Stimulated activated CD8-positive, alpha-beta memory T cell treated with anti-CD3 and anti-CD28 coated beads, Interleukin-15, amount 100 ng/mL, for 4 hours (primary cell): ENCODE results near the gene CTDNEP1.
A peak's percentile ranks its signal among the peaks of the same experiment; 100 is the strongest.

ENCODE experiments used
- DNase-seq, 2 donors: peaks; one replicate each; pipeline ENCODE4 v3.0.0-alpha.2; 2020; ENCODE audit warnings: low read depth in 2 of 2

The CTDNEP1 gene

DNA sequence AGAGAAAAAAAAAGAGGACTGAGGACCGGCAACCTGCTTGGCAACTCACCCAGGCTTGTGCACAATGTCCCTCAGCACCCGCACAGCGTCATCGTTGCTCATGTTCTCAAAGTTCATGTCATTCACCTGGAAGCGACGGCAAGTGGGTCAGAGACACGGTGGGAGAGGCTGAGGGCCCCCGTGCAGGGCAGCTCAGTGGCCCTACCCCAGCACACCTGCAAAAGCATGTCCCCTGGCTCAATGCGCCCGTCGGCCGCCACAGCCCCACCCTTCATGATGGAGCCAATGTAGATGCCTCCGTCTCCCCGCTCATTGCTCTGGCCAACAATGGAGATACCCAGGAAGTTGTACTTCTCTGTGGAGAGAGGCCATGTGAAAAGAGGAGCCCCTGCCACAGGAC lies 22.6 kb downstream of the CTDNEP1 start:
- DNase-seq, result no peak

DNA sequence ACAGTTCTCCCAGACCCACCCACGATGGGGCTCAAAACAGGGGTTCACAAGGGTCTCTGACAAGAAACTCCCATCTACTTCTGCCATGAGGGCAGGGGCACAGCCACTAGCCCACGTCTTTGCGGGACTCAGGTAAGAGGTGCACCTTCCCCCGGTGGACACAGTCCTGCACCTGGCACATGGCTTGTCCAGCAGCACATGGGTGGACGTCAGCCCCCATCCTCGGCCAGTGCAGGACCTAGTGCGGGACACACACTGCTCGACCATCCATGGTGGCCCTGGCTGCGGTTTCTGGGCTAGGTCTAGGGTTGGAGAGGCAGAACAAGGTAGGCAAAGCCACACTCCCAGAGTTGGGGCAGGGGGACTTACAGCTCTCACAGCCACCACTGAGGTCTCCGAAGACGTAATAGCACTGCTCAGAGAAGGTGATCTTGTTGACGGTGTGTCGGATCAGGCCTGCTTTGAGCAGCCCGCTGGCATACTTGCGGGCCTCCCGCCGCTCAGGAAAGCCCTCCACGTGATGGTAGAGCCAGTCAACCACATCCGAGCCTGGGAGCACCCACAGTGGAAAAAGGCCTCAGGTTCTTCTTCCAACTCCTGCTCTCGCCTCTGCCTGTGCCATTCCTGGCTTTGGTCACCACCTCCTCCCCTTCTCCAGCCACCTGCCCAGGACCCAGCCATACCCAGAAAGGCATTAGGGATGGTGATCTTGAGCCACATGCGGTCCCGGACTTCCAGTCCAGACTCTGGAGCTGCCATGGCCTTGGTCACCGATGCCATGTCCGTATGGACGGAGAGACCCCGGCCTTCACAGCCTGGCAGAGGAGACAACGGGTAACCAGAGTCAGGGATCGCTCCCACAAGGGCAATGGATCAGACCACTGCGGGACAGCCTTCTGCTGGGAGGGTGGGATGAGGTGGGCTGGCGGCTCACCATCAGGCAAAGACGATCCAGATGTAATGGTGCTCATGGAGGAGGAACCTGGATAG lies 24.5 kb downstream of the CTDNEP1 start:
- DNase-seq, result no peak

DNA sequence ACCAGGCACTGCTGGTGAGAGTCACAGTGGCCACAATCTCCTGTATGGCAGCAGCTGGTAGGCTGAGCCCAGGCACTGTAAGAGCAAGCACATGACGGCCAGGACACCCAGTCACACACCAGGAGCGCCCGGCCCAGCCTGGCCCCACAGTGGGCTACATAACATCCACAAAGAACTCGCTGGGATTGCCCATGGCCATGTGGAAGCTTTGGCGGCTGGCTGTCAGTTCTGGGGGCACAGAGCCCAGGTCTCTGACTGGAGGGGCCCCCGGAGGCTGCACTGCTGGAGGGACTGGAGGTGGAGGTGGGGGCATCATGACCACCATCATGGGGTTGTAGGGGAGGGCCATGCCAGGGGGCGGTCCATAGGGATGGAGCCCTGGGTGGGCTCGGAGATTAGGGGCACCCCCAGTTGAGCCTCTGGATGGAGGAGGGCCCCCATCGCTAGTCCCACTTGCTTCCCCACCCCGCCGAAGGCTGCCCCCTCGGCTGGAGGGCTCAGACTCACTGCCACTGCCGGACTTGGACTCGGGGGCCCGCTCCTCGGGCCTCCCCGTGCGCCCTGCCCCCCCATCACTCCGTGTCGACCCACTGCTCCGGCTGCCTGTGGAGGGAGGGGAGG lies 25.7 kb downstream of the CTDNEP1 start:
- DNase-seq, result no peak

DNA sequence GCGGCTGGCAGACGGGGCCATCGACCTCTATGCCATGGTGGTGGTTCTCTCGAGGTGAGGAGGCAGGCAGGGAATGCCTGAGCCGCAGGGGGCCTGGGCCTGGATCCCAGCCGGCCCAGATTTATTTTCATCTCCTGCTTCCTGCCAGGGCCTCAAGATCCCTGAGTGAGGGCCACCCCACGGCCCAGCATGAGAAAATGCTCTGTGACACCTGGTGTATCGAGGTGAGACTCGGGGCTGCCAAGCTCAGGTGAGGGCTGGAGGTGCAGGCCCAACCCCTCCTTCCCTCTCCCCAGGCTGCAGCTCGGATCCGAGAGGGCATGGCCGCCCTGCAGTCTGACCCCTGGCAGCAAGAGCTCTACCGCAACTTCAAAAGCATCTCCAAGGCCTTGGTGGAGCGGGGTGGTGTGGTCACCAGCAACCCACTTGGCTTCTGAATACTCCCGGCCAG lies 26.8 kb downstream of the CTDNEP1 start:
- DNase-seq, result no peak

DNA sequence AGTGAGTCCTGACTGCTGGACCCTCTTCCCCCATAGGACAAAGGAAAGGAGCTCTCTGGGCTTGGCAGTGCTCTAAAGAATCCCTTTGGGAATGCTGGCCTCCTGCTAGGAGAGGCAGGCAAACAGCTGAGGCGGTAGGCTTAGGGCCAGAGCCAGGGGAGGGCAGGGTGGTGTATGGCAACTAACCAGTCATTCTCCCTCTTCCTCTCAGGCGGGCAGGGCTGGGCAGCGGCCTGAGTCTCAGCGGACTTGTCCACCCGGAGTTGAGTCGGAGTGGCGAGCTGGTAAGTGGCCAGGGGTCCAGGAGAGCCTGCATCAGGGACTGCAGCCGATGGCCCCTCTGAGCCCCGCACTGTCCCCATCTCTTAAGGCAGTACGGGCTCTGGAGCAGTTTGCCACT lies 27.4 kb downstream of the CTDNEP1 start:
- DNase-seq, result no peak

DNA sequence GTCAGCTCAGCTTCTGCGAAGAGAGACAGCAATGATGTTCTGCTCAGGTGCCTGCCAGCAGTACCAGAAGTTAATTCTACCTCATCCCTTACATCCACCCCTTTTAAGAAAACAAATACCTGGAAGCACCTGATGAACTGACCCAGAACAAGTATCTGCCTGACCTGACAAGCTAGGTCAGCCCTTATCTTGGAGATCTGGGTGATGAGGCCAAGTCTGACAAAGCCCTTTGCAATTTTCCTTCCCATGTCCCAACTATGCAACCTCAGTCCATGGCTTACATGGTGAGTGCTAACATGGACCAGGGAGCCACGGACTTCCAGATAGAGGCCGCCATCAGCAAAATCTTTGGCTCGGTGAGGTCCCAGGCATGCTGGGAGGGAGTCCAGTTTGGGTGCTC lies 28.2 kb downstream of the CTDNEP1 start:
- DNase-seq, result no peak

DNA sequence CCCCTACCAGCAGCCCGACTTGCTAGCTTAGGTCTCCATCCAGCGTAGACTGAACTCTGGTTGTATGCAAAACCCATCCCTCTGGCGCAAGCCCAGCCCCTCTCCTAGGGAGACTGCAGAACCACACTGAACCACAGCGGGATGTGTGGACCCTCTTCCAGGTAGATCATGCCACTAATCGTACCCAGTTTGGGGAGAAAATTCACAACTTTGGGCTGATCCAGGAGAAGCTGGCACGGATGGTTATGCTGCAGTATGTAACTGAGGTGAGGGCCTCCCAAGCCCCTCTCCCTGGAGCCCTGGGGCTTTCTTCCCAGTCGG lies 28.6 kb downstream of the CTDNEP1 start:
- no peak for DNase-seq

DNA sequence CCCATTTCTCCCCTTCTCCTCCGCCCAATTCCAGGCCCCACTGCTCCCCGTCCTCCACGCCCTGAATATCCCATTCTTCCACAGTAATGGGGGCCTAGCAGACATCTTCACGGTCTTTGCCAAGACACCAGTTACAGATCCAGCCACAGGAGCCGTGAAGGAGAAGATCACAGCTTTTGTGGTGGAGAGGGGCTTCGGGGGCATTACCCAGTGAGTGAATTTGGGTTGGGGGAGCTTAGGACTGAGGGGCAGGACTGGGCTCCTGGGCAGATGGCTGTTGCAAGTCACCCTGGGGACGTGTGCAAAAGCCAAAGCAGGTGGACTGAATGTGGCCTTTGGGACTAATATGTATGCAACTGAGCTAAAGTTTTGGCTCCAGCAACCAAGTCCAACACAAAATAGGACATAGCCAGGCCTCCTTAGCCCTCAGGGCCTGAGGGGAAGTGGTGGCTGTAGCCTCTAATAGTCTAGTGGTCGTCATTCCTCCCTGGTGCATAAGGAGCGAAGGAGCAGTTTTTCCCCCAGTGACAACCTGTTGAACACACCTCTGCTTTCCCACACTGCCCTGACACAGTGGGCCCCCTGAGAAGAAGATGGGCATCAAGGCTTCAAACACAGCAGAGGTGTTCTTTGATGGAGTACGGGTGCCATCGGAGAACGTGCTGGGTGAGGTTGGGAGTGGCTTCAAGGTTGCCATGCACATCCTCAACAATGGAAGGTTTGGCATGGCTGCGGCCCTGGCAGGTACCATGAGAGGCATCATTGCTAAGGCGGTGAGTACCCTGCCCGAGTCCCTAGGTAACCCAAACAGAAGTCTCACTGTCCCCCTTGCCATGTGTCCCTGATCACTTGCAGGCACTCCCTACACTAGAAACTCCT lies 29.2 kb downstream of the CTDNEP1 start:
- no peak for DNase-seq

DNA sequence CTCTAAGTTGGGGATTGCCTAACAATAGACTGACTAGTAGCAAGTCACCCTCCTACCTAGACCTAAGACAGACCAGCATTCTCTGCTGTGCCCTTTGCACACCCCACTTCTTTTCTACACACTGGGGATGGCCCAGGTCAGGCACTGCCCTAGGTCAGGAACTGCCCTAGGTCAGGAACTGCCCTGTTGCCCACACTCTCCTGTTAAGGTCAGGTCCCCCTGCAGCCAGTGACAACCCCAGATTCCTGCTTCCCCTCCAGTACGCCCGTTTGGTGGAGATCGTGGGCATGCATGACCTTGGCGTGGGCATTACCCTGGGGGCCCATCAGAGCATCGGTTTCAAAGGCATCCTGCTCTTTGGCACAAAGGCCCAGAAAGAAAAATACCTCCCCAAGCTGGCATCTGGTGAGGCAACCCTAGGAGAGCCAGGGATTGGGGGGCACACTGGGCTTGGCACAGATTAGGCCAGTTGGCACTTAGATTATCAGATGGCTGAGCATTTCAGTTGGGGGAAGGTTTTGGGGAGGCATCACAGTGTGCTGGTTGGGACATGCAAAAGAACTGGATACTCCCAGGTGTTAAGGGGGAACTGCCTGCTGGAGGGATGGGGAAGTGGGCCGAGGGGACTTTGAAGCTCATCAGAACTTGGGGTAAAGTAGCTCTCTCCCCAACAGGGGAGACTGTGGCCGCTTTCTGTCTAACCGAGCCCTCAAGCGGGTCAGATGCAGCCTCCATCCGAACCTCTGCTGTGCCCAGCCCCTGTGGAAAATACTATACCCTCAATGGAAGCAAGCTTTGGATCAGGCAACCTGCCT lies 30.0 kb downstream of the CTDNEP1 start:
- DNase-seq, result no peak

DNA sequence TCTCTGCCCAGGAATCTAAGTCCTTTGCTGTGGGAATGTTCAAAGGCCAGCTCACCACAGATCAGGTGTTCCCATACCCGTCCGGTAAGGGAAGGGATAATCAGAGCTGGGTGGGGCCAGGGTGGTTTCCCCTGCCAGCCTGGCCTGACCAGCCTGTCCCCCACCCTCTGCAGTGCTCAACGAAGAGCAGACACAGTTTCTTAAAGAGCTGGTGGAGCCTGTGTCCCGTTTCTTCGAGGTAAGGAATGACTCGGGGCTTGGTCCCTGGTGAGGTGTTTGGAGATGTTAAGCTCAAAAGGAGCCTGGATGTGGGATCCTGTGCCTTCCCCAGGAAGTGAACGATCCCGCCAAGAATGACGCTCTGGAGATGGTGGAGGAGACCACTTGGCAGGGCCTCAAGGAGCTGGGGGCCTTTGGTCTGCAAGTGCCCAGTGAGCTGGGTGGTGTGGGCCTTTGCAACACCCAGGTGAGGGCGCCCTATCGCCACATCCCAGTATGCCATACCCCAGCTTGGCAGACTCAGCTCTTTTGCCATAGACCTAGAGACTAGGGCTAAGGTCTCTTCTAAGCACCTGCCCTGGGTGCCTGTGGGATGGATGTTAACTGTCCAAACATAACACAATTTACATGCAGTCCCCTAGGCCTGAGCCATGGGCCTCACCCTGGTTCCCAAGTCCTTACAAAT lies 30.8 kb downstream of the CTDNEP1 start:
- DNase-seq, result peak in 1 of 2 donors; percentile 24

DNA sequence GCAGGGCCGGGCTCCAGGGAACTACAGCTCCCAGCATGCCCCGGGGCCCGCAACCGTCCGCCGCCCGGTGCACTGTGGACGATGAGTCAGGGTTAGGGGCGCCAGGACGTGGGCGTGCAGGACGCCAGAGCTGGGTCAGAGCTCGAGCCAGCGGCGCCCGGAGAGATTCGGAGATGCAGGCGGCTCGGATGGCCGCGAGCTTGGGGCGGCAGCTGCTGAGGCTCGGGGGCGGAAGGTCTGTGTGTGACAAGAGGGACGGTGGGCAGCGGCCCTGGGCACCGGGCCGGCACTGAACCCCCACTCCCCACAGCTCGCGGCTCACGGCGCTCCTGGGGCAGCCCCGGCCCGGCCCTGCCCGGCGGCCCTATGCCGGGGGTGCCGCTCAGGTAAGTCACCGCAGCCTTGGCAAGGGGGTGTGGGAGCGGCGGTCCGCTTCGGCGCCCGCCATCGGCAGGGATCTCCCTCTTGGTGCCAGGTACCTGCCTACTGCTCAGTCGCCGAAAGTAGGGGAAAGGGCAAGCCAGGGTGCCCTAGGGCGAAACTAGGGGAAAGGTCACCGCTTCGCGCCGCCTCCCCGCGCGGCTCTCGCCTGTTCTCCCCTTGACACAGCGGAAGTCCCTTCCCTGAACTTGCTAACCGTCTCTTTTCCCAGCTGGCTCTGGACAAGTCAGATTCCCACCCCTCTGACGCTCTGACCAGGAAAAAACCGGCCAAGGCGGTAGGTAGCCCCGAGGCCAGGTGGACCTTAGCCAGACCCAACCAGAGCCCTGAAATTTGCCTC lies 31.5 kb downstream of the CTDNEP1 start, which contains the start of the genes ACADVL and DLG4:
Gene ACADVL, plus strand, starts transcription at position 127 of the 781 bp plus-strand sequence. Its CDS starts 47 bp downstream, at position 174.
Gene DLG4, minus strand, starts transcription at position 25 of the 781 bp plus-strand sequence.
- DNase-seq, result peak; percentile 60 to 65

DNA sequence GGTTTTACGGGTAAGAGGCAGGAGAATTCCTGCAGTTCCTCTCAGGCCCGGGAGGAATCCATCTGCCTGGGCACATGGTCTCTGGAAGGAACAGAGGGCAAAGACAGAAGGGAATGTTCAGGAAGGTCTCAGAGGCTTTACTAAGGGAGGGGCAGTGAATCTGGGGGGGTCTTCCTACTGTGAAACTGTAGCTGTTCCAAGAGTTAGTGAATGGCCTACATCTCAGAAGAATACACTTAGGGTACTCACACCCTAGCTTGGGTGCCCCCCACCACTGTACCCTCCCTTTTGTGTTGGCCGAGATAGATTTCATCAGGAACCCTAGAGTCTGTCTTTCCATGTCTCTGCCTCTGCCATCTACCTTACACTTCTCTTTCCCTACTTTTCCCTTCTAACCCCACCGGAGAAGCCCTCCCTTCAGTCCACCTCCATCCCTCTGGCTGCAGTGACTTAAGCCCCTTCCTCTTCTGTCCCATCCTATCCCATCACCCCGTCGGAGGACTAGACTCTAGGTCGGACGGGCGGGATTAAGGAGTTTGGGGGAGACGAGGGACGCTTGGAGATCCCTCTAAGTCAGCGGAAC lies 32.2 kb downstream of the CTDNEP1 start:
- DNase-seq, result no peak

DNA sequence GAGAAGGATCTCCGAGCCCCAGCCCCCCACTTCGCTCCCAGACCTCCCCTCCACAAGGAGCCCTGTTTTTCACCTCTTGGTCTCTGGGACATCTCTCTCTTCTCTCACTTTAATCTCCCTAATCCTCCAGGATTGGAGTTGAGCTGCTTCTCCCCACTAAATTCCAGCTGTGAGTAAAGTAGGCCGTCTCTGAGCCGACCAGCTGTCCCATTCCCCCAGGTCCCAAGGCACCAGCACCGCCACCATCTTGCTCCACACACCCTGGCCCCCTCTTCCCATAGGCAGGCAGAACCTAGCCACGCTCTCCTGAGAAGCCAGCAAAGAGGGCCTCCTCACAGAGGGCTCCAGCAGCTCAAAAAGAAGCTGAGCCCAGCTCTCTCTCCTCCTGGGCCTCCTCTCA lies 32.8 kb downstream of the CTDNEP1 start:
- DNase-seq, result no peak

DNA sequence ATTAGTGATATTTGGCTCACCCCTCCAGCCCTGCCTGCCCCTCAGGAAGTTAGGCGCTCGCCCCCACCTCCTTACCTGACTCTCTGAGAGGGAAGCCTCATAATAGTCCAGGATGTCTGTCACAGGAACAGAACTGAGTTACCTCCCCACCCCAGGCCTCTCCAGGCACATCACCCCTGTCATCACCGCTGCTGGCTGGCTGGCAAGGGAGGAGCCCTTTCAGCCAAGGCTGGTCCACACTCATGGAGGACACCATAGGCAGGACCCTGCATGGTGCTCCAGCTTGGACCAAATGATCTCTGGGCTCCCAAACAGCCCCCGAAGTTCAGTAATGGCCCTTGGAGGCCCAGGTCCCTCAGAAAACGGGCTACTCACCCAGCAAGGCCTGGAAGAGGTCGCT lies 33.4 kb downstream of the CTDNEP1 start:
- no peak for DNase-seq

DNA sequence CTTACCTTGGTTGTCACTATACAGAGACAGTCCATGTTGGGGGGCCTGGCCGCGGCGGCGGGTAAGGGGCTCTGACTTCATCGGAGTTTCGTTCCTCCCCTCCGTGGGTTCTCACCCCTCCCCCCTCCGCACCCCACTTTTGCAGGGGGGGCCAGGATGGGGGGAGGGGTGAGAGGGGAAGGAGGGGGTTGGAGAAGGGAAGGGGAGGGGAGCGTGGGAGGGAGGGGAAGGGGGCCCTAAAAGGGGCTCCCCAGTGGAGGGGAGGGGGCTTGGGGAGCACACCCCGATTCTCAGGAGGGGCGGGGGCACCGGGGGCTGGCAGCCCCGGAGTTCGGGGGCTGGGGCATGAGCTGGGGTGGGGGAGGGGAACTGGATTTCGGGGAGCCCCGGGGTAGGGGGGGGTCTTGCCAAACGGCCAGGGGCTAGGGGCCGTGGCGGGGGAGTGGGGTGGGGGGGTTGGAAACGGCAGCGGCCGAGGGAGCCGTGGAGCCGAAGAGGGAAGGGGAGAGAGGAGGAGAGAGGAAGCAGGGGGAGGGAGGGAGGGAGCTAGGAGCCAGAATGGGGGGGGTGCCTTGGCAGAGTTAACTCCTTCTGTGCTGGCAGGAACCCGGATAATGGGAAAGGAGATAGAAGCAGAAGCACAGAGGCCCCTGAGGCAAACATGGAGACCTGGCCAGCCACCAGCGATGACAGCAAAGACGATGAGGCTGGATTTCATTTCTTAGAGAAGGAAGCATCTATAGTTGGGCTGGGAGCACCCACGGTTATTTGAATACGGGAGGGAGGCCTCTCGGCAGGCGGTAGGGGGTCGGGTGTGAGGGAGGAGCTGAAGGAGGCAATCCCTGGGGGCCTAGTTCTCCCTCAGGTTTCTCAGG lies 34.2 kb downstream of the CTDNEP1 start:
- no peak for DNase-seq

DNA sequence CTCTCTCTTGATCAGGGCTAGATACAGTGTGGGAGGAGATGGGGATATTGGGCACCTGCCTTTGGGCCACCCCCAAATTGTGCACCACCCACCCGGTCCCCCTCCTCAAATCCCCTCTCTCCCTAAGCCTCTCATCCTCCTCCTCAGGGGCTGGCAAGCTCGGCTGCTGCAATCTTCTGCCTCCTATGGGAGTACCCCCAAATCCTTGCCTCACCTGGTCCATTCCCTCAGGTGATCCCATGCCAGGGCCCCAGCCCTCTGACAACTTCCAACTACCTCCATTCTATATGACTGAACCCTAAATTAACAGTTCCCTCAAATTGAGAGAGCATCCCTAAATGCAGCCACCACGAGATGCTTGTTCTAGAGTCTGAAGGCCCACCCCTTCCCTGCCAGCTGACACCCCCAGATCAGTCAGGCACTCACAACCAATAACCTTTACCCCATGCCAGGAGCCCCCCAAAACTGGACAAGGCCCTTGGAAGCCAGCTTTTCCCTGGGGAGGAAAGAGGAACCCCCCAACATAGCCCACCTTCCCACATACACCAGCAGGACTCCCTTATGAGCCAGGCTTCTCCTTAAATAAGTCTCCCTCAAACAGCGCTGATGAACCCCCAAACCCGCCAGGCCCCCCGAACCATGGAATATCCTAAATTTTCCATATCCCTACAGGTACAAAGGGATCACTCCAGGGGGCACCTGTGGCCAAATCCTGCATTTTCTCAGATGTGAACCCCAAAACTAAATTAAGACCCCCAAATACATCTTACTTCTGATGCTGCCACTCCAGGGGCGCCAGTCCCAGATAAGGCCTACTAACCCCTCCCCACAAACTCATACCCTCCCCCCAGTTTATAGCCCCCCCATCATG lies 35.1 kb downstream of the CTDNEP1 start:
- no peak for DNase-seq

DNA sequence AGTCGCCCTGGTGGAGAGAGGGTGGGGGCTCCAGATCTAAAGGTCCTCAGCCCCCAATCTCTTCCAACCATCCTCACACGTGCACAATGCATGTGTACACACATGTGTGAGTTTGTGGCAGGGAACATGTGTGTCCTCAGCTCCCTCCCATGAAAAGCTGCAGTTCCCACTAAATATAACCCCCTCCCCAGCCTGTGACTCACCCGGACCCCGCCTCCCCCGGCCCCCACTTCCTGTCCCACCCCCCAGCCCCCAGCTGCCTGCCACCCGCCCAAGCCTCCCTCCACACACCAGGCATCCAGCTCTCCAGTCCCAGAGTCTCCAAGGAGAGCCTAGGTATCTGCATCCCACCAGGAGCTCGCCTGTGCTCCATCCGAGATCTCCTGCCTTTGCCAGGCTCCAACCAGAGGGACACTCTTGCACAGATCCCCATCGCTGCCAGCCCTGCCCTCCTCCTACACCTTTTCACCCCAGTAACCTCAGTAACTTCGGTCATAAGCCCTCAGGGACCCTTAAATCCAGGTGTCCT lies 35.8 kb downstream of the CTDNEP1 start:
- no peak for DNase-seq
